ENCODE results near the gene DIAPH2. TPM values are rescaled to one million over a fixed set of nuclear protein-coding genes. Genes with fewer than 3 reads are reported as not detected.

DIAPH2 gene
- total RNA-seq, 1 donor from 2014 or later: 32.9 TPM

DNA sequence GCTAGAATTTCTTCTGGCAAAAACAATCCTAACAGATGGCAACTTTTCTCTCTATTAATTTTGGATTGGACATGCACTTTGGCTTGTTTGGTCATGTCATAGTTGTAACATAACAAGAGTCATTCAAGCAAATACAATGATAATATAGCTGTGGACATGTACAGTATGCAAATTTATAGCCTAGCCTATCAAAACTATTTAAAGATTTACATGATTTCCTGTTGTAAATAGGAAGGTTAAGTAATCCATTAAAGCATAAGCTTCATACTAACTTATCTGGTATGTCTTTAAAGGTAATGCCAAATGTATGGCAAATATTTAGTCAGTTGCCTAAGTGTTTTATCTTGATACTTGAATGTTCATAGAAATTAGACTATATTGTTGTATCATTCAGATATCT lies 244.4 kb downstream of the DIAPH2 start:
- Histone ChIP-seq H3K27ac (no peak overlapping the region), H3K9me3 (no peaks in the 10 kb centered on the region), H3K27me3 (no peaks in the 10 kb centered on the region), H3K4me1 (no peaks in the 10 kb centered on the region), H3K36me3 (no peaks in the 10 kb centered on the region), H3K4me3 (no peak overlapping the region)
- no peak for DNase-seq
- intact Hi-C loops (cut with DNase I): no loop called here
- TF ChIP-seq CTCF (IDR thresholded peaks at IDR 0.05): no peak
- no peak for ATAC-seq

DNA sequence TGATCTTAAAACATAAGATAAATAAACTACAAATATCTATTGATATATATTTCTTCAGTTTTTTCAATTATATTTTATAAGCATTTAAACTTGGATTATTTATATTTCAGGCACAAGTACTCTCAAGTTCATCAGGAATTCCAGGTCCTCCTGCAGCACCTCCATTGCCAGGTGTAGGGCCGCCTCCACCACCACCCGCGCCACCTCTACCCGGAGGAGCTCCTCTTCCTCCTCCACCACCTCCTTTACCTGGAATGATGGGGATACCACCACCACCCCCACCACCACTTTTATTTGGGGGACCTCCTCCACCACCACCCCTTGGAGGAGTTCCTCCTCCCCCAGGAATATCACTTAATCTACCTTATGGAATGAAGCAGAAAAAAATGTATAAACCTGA lies 273.1 kb downstream of the DIAPH2 start:
- no peaks in the 10 kb centered on the region for H3K27me3 ChIP-seq
- no peak overlapping the region for H3K4me3 ChIP-seq
- intact Hi-C loops (cut with DNase I): no loop called here
- no peak overlapping the region for H3K27ac ChIP-seq
- no peaks in the 10 kb centered on the region for H3K36me3 ChIP-seq
- H3K9me3 ChIP-seq: no peaks in the 10 kb centered on the region
- DNase-seq: no peak
- H3K4me1 ChIP-seq: no peaks in the 10 kb centered on the region
- no peak for TF ChIP-seq CTCF (IDR thresholded peaks at IDR 0.05)
- no peak for ATAC-seq

- H3K27ac ChIP-seq: no peak overlapping the region
- no peaks in the 10 kb centered on the region for H3K9me3 ChIP-seq
- ATAC-seq: no peak
- TF ChIP-seq CTCF (IDR thresholded peaks at IDR 0.05): no peak
- no peaks in the 10 kb centered on the region for H3K27me3 ChIP-seq
- no peak overlapping the region for H3K4me3 ChIP-seq
- H3K4me1 ChIP-seq: no peaks in the 10 kb centered on the region
- no peak for DNase-seq
- H3K36me3 ChIP-seq: no peaks in the 10 kb centered on the region
- intact Hi-C loops (cut with DNase I): no loop called here
Observed at GRCh38 chrX:96971812-96972211, 287.2 kb downstream of the DIAPH2 start.

DNA sequence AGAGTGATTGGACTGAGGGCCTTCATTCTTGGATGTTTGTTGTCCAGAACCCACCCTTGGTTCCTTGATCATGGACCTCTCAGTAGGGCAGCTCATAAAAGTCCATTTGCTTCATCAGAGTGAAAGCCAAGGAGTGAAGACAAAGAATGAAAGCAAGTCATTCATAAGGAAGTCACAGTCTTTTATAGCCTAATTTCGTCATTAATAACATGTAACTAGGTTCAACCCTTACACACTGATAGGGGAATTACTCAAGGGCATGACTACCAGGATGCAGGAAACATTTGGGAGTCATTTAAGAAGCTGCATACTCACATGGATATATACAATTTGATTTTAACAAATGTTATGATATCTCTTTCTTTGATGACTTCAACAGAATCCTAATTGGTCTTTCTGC lies 294.3 kb downstream of the DIAPH2 start:
- H3K4me1 ChIP-seq: no peaks in the 10 kb centered on the region
- no peaks in the 10 kb centered on the region for H3K9me3 ChIP-seq
- intact Hi-C loops (cut with DNase I): no loop called here
- H3K36me3 ChIP-seq: no peaks in the 10 kb centered on the region
- H3K27me3 ChIP-seq: no peaks in the 10 kb centered on the region
- no peak overlapping the region for H3K4me3 ChIP-seq
- TF ChIP-seq CTCF (IDR thresholded peaks at IDR 0.05): no peak
- no peak overlapping the region for H3K27ac ChIP-seq
- no peak for ATAC-seq
- no peak for DNase-seq

DNA sequence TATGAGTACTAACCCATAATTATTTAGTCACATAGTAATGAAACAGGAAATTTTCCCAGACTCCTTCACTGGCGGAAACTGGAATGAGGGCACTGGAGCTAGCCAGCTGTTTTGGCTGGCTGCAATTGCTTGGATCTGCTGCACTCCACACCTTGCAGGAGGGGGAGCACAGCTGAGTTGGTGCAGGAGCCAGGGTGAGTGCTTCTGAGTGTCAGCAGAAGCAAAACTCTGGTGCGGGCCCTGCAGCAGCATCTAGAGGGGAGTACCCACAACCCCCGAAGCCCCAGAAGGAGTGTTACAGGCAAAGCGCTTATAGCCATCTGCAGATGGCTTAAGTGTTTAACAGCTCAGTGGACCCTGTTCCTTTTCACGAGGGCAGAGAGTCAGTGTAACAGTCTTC lies 295.1 kb downstream of the DIAPH2 start:
- Histone ChIP-seq H3K9me3 (no peaks in the 10 kb centered on the region), H3K4me3 (no peak overlapping the region), H3K27me3 (no peaks in the 10 kb centered on the region), H3K4me1 (no peaks in the 10 kb centered on the region), H3K27ac (no peak overlapping the region), H3K36me3 (no peaks in the 10 kb centered on the region)
- TF ChIP-seq CTCF (IDR thresholded peaks at IDR 0.05): no peak
- DNase-seq: no peak
- intact Hi-C loops (cut with DNase I): no loop called here
- no peak for ATAC-seq

DNA sequence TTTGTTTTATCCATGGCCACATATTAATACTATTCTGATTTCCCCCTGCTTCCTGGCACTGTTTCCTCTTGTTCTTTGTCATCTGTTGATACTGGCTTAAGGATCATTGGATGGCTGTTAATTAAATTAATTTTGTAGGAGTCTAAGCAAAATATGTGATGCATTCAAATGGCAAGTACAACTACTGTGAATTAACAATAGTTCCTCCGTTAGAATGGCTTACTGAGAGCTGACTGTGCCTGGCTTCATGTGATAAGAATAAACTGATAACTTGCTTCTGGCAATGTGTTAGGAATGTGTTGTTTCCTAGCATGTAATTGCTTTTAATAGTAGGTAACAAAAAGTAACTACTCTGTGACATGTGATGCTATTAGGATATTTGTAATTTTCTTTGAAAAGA lies 297.5 kb downstream of the DIAPH2 start:
- Histone ChIP-seq H3K4me3 (no peak overlapping the region), H3K9me3 (no peaks in the 10 kb centered on the region), H3K36me3 (no peaks in the 10 kb centered on the region), H3K4me1 (no peaks in the 10 kb centered on the region), H3K27ac (no peak overlapping the region), H3K27me3 (no peaks in the 10 kb centered on the region)
- TF ChIP-seq CTCF (IDR thresholded peaks at IDR 0.05): no peak
- intact Hi-C loops (cut with DNase I): no loop called here
- ATAC-seq: no peak
- no peak for DNase-seq
